GM12873 (cell line): ENCODE results near the gene COG4.

Source experiments
- CTCF ChIP-seq: IDR thresholded peaks from 2 replicates; pipeline ENCODE4 v1.5.1; 2012; ENCODE audit warnings: low read depth, mild to moderate bottlenecking, moderate library complexity, low read length, control low read depth; ENCODE audit not compliant: insufficient read depth; ENCODE audit errors: missing control alignments

COG4 gene

GRCh38 chr16:70550082-70550481 is 26.7 kb upstream of the COG4 start:
- no peak for TF ChIP-seq CTCF

- no peak for TF ChIP-seq CTCF
Measured at GRCh38 chr16:70548936-70549335, 25.6 kb upstream of the COG4 start.

GRCh38 chr16:70544548-70544947 is 21.2 kb upstream of the COG4 start:
- no peak for TF ChIP-seq CTCF

GRCh38 chr16:70540994-70541393 is 17.6 kb upstream of the COG4 start:
- TF ChIP-seq CTCF = no peak

GRCh38 chr16:70534971-70535370 is 11.6 kb upstream of the COG4 start:
- TF ChIP-seq CTCF = no peak

GRCh38 chr16:70529051-70529777 is 5.9 kb upstream of the COG4 start:
- TF ChIP-seq CTCF = peak; percentile 25

- no peak for TF ChIP-seq CTCF
Measured at GRCh38 chr16:70527315-70527996, 4.1 kb upstream of the COG4 start.
